Body of pancreas (tissue), 4 donors: Measurements from ENCODE around the gene HID1.
A peak's percentile ranks its signal among the peaks of the same experiment; 100 is the strongest.

ENCODE experiments used
- CTCF ChIP-seq, 7 experiments: fragments of 450-650 bp in 4 of 7; fragments of 200-600 bp in 3 of 7; sonication (generic) in 3 of 7; IDR thresholded peaks; one replicate each; pipeline ENCODE4 v1.5.1; 2016 to 2019; ENCODE audit warnings: antibody characterized with exemption in 7 of 7
- POLR2A ChIP-seq, 3 donors: fragments of 450-650 bp; IDR thresholded peaks; one replicate each; pipeline ENCODE4 v1.6.1; 2016; ENCODE audit warnings: antibody characterized with exemption in 3 of 3, mild to moderate bottlenecking in 2 of 3

GRCh38 chr17:74981979-74982662 is 9.6 kb upstream of the HID1 start:
- TF ChIP-seq CTCF (IDR thresholded peaks at IDR 0.05) (peak in 4 of 7 experiments; percentile 32 to 53 (median 34)), POLR2A (IDR thresholded peaks at IDR 0.05) (peak; percentile 93 to 97 (median 93))
